Smooth muscle cell (in vitro differentiated cells): ENCODE data around the gene ZNF202. TPM values are rescaled to one million over a fixed set of nuclear protein-coding genes. Genes with fewer than 3 reads are reported as not detected.
A peak's percentile ranks its signal among the peaks of the same experiment; 100 is the strongest.
"Not testable (repeated sequence)": the region's sequence is repeated elsewhere in the genome, so short reads cannot be mapped to it uniquely, and the experiment has no call there.

Source experiments
- DNase-seq: peaks from one replicate; lab custom pipeline; 2025; ENCODE audit not compliant: unreplicated experiment; lab: John Stamatoyannopoulos, UW
- H2AFZ ChIP-seq: fragments of 200-600 bp; sonication (generic); 2 replicates; pipeline ENCODE4 v1.6.0; 2016; ENCODE audit warnings: antibody characterized with exemption, low read depth, mild to moderate bottlenecking
- H3F3A ChIP-seq: fragments of 200-600 bp; sonication (generic); 2 replicates; pipeline ENCODE4 v1.6.0; 2017; ENCODE audit warnings: antibody characterized with exemption, low read depth
- H3K27ac ChIP-seq: fragments of 200-600 bp; sonication (generic); 2 replicates; pipeline ENCODE4 v1.5.1; 2016; ENCODE audit warnings: low read depth, mild to moderate bottlenecking
- H3K27me3 ChIP-seq: fragments of 200-600 bp; sonication (generic); 2 replicates; pipeline ENCODE4 v1.6.1; 2016; ENCODE audit warnings: low read depth, mild to moderate bottlenecking
- H3K36me3 ChIP-seq: fragments of 200-600 bp; sonication (generic); 2 replicates; pipeline ENCODE4 v1.5.1; 2016; ENCODE audit warnings: low read depth
- H3K4me1 ChIP-seq: fragments of 200-600 bp; sonication (generic); 2 replicates; pipeline ENCODE4 v1.5.1; 2016; ENCODE audit warnings: low read depth
- H3K4me2 ChIP-seq: fragments of 200-600 bp; sonication (generic); 2 replicates; pipeline ENCODE4 v1.6.0; 2016; ENCODE audit warnings: mild to moderate bottlenecking
- H3K4me3 ChIP-seq: fragments of 200-600 bp; sonication (generic); 2 replicates; pipeline ENCODE4 v1.5.1; 2016; ENCODE audit warnings: mild to moderate bottlenecking
- H3K79me2 ChIP-seq: fragments of 200-600 bp; sonication (generic); 2 replicates; pipeline ENCODE4 v1.6.0; 2016; ENCODE audit warnings: low read depth, mild to moderate bottlenecking
- H3K9ac ChIP-seq: fragments of 200-600 bp; sonication (generic); 2 replicates; pipeline ENCODE4 v1.6.0; 2016; ENCODE audit warnings: low read depth
- H3K9me3 ChIP-seq: fragments of 200-600 bp; sonication (generic); replicated peaks from 2 replicates; pipeline ENCODE4 v1.5.1; 2016; ENCODE audit warnings: low read depth
- H4K20me1 ChIP-seq: fragments of 200-600 bp; sonication (generic); 2 replicates; pipeline ENCODE4 v1.6.0; 2016; ENCODE audit warnings: low read depth
- WGBS: methylation state at CpG from one replicate; pipeline ENCODE4 v1.1.7; 2016; ENCODE audit warnings: low lambda C conversion rate; 5-methylcytosine and 5-hydroxymethylcytosine counted together
- polyA plus RNA-seq: library from polyadenylated mRNA; unstranded; fragments of >200 nt; fragmentation: Nextera tagmentation; extraction: Ambion mirVana; gene quantifications from 2 replicates; pipeline ENCODE4 v1.2.1, GENCODE V29; 2016
- total RNA-seq: library from RNA; depleted of rRNA; stranded (reverse); fragments of >200 nt; gene quantifications from 2 replicates; pipeline ENCODE4 v1.2.3, GENCODE V29; 2014
- TF ChIP-seq, protein P1 (sequence below): fragments of 200-600 bp; sonication (generic); IDR thresholded peaks from 2 replicates; pipeline ENCODE4 v1.5.1; 2017; ENCODE audit warnings: borderline replicate concordance, mild to moderate bottlenecking, antibody characterized with exemption; ENCODE audit not compliant: insufficient read depth, poor library complexity, severe bottlenecking

The ZNF202 gene
- total and polyA plus RNA-seq, 2 experiments from 2014 or later = 3.6 to 6.2 TPM

DNA sequence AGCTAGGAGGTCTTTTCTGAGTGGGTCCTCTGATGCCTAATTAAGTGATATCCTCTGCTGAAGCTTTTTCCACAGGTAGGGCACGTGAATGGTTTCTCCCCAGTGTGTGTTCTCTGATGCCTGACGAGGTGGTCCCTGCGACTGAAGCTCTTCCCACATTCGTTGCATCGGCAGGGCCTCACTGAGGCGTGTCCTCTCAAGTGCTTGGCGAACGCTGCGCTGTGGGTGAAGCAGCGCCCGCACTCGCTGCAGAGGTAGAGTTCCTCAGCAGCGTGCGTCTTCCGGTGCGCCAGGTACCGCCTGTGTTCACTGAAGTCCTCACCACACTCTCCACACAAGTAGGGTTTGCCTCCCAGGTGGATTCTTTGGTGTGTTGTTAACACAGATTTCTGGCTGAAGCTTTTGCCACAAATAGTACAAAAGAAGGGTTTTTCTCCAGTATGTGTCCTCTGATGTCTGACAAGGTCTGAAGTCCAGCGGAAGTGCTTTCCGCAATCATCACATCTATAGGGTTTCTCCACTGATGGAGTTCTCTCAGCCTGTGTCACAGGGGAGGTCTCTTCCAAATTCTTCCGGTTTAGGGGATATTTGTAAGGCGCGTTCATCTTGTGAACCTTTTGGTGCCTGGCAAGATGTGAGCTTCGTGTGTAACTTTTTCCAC lies 15.3 kb downstream of the ZNF202 start:
- Histone ChIP-seq H3K9ac (no peak overlapping the region), H3K27ac (no peak overlapping the region), H3K36me3 (peaks cover 36% of the 10 kb centered on the region), H3K79me2 (no peaks in the 10 kb centered on the region), H4K20me1 (no peaks in the 10 kb centered on the region), H3K4me3 (no peak overlapping the region), H3F3A (no peaks in the 10 kb centered on the region), H3K27me3 (no peaks in the 10 kb centered on the region), H3K4me2 (no peak overlapping the region), H3K9me3 (no peaks in the 10 kb centered on the region), H2AFZ (no peak overlapping the region), H3K4me1 (no peaks in the 10 kb centered on the region)
- no peak for DNase-seq
- TF ChIP-seq, protein P1, sequence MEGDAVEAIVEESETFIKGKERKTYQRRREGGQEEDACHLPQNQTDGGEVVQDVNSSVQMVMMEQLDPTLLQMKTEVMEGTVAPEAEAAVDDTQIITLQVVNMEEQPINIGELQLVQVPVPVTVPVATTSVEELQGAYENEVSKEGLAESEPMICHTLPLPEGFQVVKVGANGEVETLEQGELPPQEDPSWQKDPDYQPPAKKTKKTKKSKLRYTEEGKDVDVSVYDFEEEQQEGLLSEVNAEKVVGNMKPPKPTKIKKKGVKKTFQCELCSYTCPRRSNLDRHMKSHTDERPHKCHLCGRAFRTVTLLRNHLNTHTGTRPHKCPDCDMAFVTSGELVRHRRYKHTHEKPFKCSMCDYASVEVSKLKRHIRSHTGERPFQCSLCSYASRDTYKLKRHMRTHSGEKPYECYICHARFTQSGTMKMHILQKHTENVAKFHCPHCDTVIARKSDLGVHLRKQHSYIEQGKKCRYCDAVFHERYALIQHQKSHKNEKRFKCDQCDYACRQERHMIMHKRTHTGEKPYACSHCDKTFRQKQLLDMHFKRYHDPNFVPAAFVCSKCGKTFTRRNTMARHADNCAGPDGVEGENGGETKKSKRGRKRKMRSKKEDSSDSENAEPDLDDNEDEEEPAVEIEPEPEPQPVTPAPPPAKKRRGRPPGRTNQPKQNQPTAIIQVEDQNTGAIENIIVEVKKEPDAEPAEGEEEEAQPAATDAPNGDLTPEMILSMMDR = no peak
- WGBS = 98% methylated on average over 23 of the region's 23 CpGs

DNA sequence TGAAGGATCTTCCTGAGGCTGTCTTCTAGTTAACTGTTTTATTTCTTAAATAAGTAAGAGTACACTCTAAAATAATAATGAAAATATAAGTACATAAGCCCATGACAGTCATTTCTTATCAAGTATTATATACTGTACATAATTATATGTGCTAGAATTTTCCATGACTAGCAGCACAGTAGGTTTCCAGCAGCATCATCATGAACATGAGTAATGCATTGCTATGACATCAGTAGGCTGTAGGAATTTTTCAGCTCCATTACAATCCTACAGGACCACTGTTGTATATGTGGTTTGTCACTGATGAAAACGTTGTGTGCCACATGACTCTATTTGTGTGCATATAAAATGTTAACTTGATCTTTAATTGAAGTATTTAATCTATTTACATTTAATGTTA lies 22.0 kb downstream of the ZNF202 start:
- H3K27me3 ChIP-seq = peaks cover 13% of the 10 kb centered on the region
- H2AFZ ChIP-seq = no peak overlapping the region
- no peaks in the 10 kb centered on the region for H3K36me3 ChIP-seq
- DNase-seq = no peak
- TF ChIP-seq, protein P1 = no peak
- no peaks in the 10 kb centered on the region for H4K20me1 ChIP-seq
- H3K4me3 ChIP-seq = no peak overlapping the region
- no peaks in the 10 kb centered on the region for H3K9me3 ChIP-seq
- H3K4me2 ChIP-seq = no peak overlapping the region
- no peaks in the 10 kb centered on the region for H3K79me2 ChIP-seq
- no peaks in the 10 kb centered on the region for H3K4me1 ChIP-seq
- H3K9ac ChIP-seq = peak overlapping the region; percentile 28
- 32% methylated on average over 1 of the region's 1 CpG for WGBS
- peak overlapping the region; percentile 69 for H3K27ac ChIP-seq
- H3F3A ChIP-seq = no peaks in the 10 kb centered on the region

DNA sequence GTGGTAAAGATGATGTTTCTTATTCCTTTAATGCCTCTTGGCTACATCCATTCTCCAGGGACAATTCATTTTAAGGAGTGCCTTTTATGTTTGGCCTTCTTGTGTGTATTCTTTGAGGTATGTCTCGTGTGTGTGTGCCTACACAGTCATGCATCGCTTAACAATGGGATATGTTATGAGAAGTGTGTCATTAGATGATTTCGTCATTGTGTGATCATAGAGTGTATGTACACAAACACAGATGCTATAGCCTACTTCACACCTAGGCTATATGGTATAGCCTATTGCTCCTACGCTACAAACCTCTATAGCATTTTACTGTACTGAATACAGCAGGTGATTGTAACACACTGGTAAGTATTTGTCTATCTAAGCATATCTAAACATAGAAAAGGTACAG lies 23.0 kb downstream of the ZNF202 start:
- Histone ChIP-seq H2AFZ (no peak overlapping the region), H3F3A (no peaks in the 10 kb centered on the region), H3K4me2 (no peak overlapping the region), H3K27ac (peak overlapping the region; percentile 69), H3K36me3 (no peaks in the 10 kb centered on the region), H3K4me3 (no peak overlapping the region), H3K4me1 (no peaks in the 10 kb centered on the region), H3K27me3 (peaks cover 13% of the 10 kb centered on the region), H3K9ac (no peak overlapping the region), H4K20me1 (no peaks in the 10 kb centered on the region), H3K9me3 (no peaks in the 10 kb centered on the region), H3K79me2 (no peaks in the 10 kb centered on the region)
- no peak for DNase-seq
- TF ChIP-seq, protein P1 = no peak
- 97% methylated on average over 4 of the region's 4 CpGs for WGBS

DNA sequence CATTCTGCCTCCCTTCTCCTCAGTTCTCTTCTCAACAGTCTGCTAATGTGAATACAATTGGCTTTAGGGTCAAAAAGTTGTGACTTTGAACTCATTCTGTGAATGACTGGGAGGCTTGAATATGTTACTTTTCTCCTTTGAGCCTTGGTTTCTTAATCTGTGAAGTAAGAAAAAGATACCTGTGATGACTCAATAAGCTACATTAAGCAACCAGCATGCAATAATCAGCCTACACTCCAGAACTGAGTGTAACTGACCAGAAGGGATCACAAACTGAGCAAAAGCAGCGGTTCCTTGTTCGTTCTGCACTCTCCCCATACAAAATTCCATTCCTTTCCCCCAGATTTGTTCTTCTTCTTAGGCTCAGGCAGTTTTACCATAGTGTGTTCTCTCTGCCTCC lies 23.4 kb downstream of the ZNF202 start:
- DNase-seq = no peak
- H3K4me1 ChIP-seq = no peaks in the 10 kb centered on the region
- no peaks in the 10 kb centered on the region for H3K79me2 ChIP-seq
- H3K36me3 ChIP-seq = no peaks in the 10 kb centered on the region
- H3K9me3 ChIP-seq = no peaks in the 10 kb centered on the region
- H3K27me3 ChIP-seq = peaks cover 13% of the 10 kb centered on the region
- no peak overlapping the region for H3K9ac ChIP-seq
- no peak overlapping the region for H3K4me3 ChIP-seq
- TF ChIP-seq, protein P1 = no peak
- no peak overlapping the region for H3K4me2 ChIP-seq
- no peaks in the 10 kb centered on the region for H3F3A ChIP-seq
- H3K27ac ChIP-seq = no peak overlapping the region
- 88% methylated on average over 2 of the region's 2 CpGs for WGBS
- H2AFZ ChIP-seq = no peak overlapping the region
- H4K20me1 ChIP-seq = no peaks in the 10 kb centered on the region

DNA sequence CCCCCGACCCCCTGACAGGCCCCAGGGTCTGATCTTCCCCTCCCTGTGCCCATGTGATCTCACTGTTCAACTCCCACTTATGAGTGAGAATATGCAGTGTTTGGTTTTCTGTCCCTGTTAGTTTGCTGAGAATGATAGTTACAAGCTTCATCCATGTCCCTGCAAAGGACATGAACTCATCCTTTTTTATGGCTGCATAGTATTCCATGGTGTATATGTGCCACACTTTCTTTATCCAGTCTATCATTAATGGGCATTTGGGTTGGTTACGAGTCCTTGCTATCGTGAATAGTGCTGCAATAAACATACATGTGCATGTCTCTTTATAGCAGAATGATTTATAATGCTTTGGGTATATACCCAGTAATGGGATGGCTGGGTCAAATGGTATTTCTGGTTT lies 28.8 kb downstream of the ZNF202 start:
- not testable (repeated sequence) for H2AFZ ChIP-seq, H3K9me3 ChIP-seq, H3K4me3 ChIP-seq, H3K79me2 ChIP-seq, H3F3A ChIP-seq, DNase-seq, H3K4me1 ChIP-seq, H4K20me1 ChIP-seq, H3K9ac ChIP-seq, H3K36me3 ChIP-seq, H3K27ac ChIP-seq, H3K4me2 ChIP-seq
- 91% methylated on average over 3 of the region's 3 CpGs for WGBS
- H3K27me3 ChIP-seq = peaks cover 13% of the 10 kb centered on the region
